Right lobe of liver (tissue), 6 donors: ENCODE measurements around the gene HDGFL3. TPM values are rescaled to one million over a fixed set of nuclear protein-coding genes. Genes with fewer than 3 reads are reported as not detected.

Experiments
- ATAC-seq, 4 donors: fragments of 200-7000 bp; cut with Tn5 transposase; one replicate each; pipeline ENCODE4 v1.9.1; 2020; ENCODE audit warnings: mild to moderate bottlenecking in 4 of 4, moderate library complexity in 4 of 4
- DNase-seq, 3 donors: peaks; one replicate each; pipeline ENCODE4 v3.0.0-alpha.2; 2020
- H3K27ac ChIP-seq, 3 donors: fragments of 200-600 bp; one replicate each; pipeline ENCODE4 v1.8.0; 2022
- H3K27me3 ChIP-seq, 2 donors: fragments of 200-600 bp; one replicate each; pipeline ENCODE4 v1.8.0; 2022
- H3K36me3 ChIP-seq, 4 donors: fragments of 200-600 bp; sonication (generic) in 1 of 4; one replicate each; pipeline versions ENCODE4 v1.5.1 to v1.8.0; 2017 to 2022; ENCODE audit warnings: control low read depth in 1 of 4
- H3K4me1 ChIP-seq, 4 donors: fragments of 200-600 bp; sonication (generic) in 1 of 4; one replicate each; pipeline versions ENCODE4 v1.5.1 to v1.8.0; 2017 to 2022; ENCODE audit warnings: control low read depth in 1 of 4
- H3K4me3 ChIP-seq, 3 donors: fragments of 200-600 bp; one replicate each; pipeline ENCODE4 v1.8.0; 2022
- H3K9me3 ChIP-seq, 4 donors: fragments of 200-600 bp; sonication (generic) in 1 of 4; one replicate each; pipeline versions ENCODE4 v1.5.1 to v1.8.0; 2017 to 2022; ENCODE audit warnings: control low read depth in 1 of 4
- POLR2A ChIP-seq: fragments of 450-650 bp; IDR thresholded peaks from one replicate; pipeline ENCODE4 v1.6.1; 2017; ENCODE audit warnings: antibody characterized with exemption, mild to moderate bottlenecking
- WGBS: methylation state at CpG from one replicate; pipeline ENCODE4 v1.1.6; 2018; ENCODE audit warnings: low coverage, low lambda C conversion rate; ENCODE audit not compliant: insufficient coverage; ENCODE audit errors: missing lambda C conversion rate; 5-methylcytosine and 5-hydroxymethylcytosine counted together
- intact Hi-C, 2 donors: fragments of 100-400 bp; cut with DNase I; formaldehyde crosslinking; loops; one replicate each; pipeline versions ENCODE4 v1.11.2 to v1.14.1; 2022
- long read RNA-seq: library from polyadenylated mRNA; unstranded; transcript quantifications from one replicate; pipeline ENCODE4 v2.0.0, GENCODE V29; 2019
- total RNA-seq, 6 experiments: library from RNA; depleted of rRNA in 2 of 6; stranded (reverse); fragments of >200 nt in 2 of 6; fragmentation: NEBNext Ultra II Directional in 3 of 6; extraction: Animal tissue kit (Norgen Biotek cat#: 25700) in 3 of 6; gene quantifications; one replicate each; pipeline versions ENCODE4 v1.1.0 to v1.2.4, GENCODE V29; 2016 to 2023
- TF ChIP-seq, protein P1 (sequence below), 4 donors: fragments of 200-600 bp in 3 of 4; fragments of 450-650 bp in 1 of 4; IDR thresholded peaks; one replicate each; pipeline versions ENCODE4 v1.5.1 to v1.8.0; 2016 to 2022; ENCODE audit warnings: antibody characterized with exemption in 4 of 4, mild to moderate bottlenecking in 2 of 4
- donor health status: DM: no; HTN: yes; CAD: no.
- donor health status: DM: no; HTN: no; CAD: no.
- donor health status: DM: no; HTN: no; CAD: no.
- donor health status: DM: no; HTN: yes; CAD: no.
- donor health status: DM: no; HTN: yes; CAD: no.

Gene HDGFL3
- total RNA-seq = 1 to 10 TPM in 4 of 6 experiments, under 1 TPM in 2; 0.70 to 3.3 (median 1.7) TPM
- long read RNA-seq = 0 reads

DNA sequence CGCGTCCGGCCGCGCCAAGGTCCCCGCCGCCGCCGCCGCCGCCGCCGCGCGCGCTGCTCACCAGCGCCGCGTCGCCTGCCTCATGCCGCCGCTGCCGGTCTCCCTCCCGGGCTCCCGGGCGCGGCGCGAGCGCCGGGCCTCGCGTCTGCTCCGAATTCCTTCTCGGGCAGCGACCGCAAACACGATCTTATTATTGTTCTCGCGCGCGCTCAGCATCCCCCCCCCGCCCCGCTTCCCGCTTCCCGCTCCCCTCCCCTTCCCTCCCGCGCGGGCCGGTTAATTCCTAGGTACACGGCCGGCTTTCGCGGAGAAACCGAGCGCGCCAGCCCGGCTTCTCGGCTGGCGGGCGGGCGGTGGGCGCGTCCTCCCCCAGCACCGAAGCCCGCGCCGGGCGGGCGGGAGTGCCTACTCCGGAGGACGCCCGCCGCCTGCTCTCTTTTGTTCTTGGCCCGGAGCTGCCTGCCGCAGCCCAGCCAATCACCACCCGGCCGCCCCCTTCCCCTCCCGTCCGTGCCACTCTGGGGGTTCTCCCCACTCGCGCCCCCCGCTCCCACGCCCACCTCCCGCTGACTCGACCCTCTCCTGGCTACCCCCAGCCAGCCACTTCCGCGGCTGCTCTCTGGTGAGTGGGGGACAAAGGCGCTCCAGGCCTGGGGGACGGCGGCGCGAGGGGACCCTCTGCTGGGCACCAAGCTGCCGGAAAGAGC lies at the start of gene HDGFL3:
Gene HDGFL3, minus strand, starts transcription at position 164 of the 707 bp plus-strand sequence. CDS start 409 bp downstream, outside the sequence.
- ATAC-seq (peak; percentile 36 to 67 (median 52)), DNase-seq (peak in 2 of 3 donors; percentile 35 to 55)
- H3K4me1 ChIP-seq = peaks cover 0 to 7% (median 0%) of the 10 kb centered on the region in 4 donors
- 0% methylated on average over 6 of the region's 94 CpGs for WGBS
- no peaks in the 10 kb centered on the region for H3K9me3 ChIP-seq
- peak within 1 kb of the TSS; percentile 31 to 78 (median 48) for H3K27ac ChIP-seq
- H3K4me3 ChIP-seq = peak within 1 kb of the TSS; percentile 44 to 58 (median 49)
- intact Hi-C loops = no loop called here
- TF ChIP-seq, protein P1, sequence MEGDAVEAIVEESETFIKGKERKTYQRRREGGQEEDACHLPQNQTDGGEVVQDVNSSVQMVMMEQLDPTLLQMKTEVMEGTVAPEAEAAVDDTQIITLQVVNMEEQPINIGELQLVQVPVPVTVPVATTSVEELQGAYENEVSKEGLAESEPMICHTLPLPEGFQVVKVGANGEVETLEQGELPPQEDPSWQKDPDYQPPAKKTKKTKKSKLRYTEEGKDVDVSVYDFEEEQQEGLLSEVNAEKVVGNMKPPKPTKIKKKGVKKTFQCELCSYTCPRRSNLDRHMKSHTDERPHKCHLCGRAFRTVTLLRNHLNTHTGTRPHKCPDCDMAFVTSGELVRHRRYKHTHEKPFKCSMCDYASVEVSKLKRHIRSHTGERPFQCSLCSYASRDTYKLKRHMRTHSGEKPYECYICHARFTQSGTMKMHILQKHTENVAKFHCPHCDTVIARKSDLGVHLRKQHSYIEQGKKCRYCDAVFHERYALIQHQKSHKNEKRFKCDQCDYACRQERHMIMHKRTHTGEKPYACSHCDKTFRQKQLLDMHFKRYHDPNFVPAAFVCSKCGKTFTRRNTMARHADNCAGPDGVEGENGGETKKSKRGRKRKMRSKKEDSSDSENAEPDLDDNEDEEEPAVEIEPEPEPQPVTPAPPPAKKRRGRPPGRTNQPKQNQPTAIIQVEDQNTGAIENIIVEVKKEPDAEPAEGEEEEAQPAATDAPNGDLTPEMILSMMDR (IDR thresholded peaks at IDR 0.05) = no peak
- TF ChIP-seq POLR2A = no peak
- no peaks in the 10 kb centered on the region for H3K36me3 ChIP-seq
- H3K27me3 ChIP-seq = peaks cover 0 to 11% of the 10 kb centered on the region in 2 donors

- intact Hi-C loops = loop anchor here in 1 of 2 donors (10.0 kb wide), 1 partner anchor 124 kb away; no protein-coding TSS in a partner anchor
- H3K27ac ChIP-seq = no peak overlapping the region
- no peaks in the 10 kb centered on the region for H3K9me3 ChIP-seq
- DNase-seq (no peak), ATAC-seq (no peak)
- no peaks in the 10 kb centered on the region for H3K4me1 ChIP-seq
- H3K4me3 ChIP-seq = no peak overlapping the region
- peaks cover 0 to 5% of the 10 kb centered on the region in 2 donors for H3K27me3 ChIP-seq
- no peaks in the 10 kb centered on the region for H3K36me3 ChIP-seq
- TF ChIP-seq, protein P1 (IDR thresholded peaks at IDR 0.05) = no peak
- no peak for TF ChIP-seq POLR2A
Observed at GRCh38 chr15:83250781-83251180, 43.2 kb upstream of the HDGFL3 start.

DNA sequence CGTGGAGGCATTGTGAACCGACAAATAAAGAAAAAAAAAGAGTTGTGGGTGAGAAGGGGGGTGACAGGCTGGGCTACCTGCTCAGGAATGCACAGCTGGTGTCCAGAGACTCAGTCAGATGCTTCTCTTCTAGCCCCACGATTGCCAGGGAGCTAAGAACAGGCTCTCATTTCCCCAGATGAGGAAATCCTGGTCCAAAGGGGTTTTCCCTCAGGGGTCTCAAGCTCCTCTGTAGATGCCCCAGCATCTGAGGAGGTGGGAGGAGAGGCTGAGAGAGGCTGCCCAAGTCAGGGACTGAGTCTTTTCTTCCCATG lies 41.4 kb upstream of the HDGFL3 start:
- H3K36me3 ChIP-seq = no peaks in the 10 kb centered on the region
- intact Hi-C loops = no loop called here

DNA sequence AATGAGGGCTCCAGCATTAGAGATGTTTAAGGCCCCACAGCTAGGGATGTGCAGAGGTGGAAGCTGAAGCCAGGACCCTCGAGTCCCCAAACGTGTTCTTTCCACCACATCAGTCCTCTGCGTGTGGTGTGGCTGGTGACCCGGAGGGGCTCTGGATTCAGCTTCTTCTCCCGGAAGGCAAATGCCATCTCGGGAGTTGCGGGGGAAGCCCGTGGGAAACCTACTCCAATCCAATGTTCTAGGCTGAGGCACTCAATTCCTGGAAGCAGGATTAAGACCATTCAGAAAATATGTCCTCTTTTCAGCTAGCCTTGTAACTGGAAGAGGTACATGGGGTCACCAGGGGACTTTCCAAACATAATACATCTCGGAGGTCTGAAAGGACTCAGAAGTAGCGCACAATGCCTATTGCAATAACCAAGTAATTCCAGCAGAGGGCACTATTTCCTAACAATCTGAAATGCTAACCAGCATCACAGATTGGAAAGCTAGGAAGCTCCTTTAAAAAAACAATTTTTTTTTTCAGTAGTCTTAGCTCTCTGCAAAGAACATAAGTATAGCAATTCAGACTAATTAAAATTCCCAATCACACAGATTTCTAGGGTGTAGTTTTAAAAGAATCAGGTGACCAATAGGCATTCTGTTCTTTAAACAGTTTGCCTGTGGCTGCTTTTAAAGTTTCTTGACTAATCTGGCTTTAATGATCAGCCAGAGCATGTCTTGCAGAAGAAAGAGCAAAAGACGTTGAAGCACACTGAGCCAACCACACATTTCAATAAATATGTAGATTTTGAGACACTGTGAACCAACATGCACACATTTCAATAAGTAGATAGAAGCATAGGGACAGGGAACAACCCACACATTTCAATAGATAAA lies 40.8 kb upstream of the HDGFL3 start:
- no peak overlapping the region for H3K4me3 ChIP-seq
- peaks cover 0 to 5% of the 10 kb centered on the region in 2 donors for H3K27me3 ChIP-seq
- intact Hi-C loops = no loop called here
- no peaks in the 10 kb centered on the region for H3K9me3 ChIP-seq
- no peaks in the 10 kb centered on the region for H3K36me3 ChIP-seq
- ATAC-seq (peak; percentile 62 to 85 (median 72)), DNase-seq (no peak)
- no peaks in the 10 kb centered on the region for H3K4me1 ChIP-seq
- TF ChIP-seq, protein P1 (IDR thresholded peaks at IDR 0.05) = peak; percentile 84 to 96 (median 93)
- no peak for TF ChIP-seq POLR2A
- WGBS = 16% methylated on average over 8 of the region's 11 CpGs
- H3K27ac ChIP-seq = no peak overlapping the region

More for the DNA sequence above, 41.4 kb upstream of the HDGFL3 start:
- 3% methylated on average over 2 of the region's 3 CpGs for WGBS
- Histone ChIP-seq H3K27ac (no peak overlapping the region), H3K9me3 (no peaks in the 10 kb centered on the region), H3K27me3 (peaks cover 0 to 5% of the 10 kb centered on the region in 2 donors), H3K4me3 (no peak overlapping the region), H3K4me1 (no peaks in the 10 kb centered on the region)
- TF ChIP-seq, protein P1 (IDR thresholded peaks at IDR 0.05) = no peak
- no peak for TF ChIP-seq POLR2A
- DNase-seq (no peak), ATAC-seq (no peak)
